ENCODE measurements around the gene DUS1L.

The DUS1L gene

DNA sequence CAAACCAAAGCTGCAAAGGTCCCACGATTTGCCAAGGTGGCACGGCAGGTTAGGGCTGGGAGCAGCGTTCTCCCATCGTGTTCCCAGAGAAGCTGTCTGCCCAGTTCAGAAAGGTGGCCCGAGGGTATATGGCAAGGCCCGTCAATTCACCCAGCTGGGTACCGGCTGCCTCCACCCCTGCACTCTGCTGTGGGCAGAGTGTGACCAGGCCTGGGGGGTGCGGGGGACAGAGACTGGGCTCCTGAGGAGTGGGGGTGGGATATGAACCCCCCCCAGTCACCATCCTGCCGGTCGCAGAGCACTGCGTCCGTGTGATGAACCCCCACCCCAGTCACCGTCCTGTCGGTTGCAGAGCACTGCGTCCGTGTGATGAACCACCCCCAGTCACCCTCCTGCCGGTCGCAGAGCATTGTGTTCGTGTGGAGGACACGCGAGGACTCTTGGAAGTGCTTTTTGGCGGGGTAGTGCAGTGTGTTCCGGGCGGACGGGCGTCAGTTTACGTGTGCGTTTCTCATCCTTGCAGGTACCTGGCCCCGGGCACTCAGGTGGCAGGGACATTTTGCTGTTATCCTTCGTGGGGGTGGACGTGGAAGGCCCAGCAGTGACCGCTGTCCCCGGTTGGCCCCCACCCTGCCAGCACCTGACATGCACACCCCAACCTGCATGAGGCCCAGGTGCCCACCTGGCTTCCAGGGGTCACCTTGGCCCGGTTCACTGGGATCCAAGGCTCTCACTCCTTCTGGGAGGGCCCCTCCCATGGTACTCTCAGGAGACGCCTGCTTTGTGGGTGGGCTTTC lies 35.1 kb upstream of the DUS1L start:
- DNase-seq (ENCODE audit: low spot score): no peak

DNA sequence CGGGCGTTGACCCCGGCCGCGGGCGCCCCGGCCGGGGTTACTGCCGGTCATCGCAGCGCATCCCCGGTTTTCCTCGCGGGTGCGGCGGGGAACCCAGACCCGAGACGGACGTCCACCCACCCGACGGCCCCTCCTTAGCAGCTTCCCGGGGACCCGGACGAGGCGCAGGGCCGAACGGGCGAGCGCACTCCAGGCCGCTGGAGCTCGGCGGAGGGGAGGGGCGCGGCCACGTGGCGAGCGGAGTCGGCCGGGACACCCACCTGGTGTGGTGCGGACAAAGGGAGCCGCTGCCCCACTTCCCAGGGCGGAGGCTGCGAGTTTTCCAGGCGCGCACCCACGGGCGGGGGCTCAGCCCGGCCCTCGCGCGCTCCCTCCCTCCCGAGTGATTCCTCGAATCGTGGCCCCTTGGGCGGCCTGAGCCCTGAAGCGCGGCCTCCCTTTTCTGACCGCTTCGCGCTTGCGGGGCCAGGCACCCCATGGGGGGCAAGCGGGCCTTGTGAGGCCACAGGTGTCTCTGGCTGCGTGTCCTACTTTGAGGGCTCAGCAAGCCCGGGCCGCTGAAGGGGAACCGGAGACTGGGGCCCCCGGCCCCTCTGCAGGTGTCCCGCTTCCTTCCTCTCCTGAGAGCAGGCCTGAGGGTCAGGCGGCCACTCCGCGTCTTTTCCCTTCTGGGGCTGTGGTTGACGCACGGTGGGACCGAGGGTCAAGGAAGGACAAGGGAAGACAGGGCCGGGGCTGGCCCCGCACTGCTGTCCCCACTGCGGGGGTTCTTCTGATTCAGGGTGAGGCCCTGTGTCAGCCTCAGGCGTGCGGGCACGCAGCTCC lies 33.5 kb upstream of the DUS1L start:
- no peak for DNase-seq (ENCODE audit: low spot score)

- DNase-seq (ENCODE audit: low spot score): peak; percentile 100
Measured at GRCh38 chr17:82098169-82098938, 32.8 kb upstream of the DUS1L start, which contains the start of gene FASN. Gene FASN (minus strand): TSS chr17:82098236. CDS start chr17:82096445, 1,791 bp downstream.

DNA sequence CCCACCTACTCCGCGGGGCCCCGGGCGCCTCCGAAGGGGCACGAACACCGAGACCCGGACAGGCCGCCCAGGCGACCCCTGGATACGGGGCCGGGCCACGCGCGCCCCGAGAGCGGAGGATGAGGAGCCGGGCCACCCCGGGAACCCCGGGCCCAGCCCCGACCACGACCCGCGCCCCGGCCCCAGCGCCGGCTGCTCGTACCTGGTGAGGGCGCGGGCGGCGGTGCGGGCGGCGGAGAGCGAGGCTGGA lies 32.2 kb upstream of the DUS1L start:
- DNase-seq (ENCODE audit: low spot score): no peak

- peak; percentile 56 for DNase-seq (ENCODE audit: low spot score)
Measured at GRCh38 chr17:82097184-82097918, 31.7 kb upstream of the DUS1L start.

DNA sequence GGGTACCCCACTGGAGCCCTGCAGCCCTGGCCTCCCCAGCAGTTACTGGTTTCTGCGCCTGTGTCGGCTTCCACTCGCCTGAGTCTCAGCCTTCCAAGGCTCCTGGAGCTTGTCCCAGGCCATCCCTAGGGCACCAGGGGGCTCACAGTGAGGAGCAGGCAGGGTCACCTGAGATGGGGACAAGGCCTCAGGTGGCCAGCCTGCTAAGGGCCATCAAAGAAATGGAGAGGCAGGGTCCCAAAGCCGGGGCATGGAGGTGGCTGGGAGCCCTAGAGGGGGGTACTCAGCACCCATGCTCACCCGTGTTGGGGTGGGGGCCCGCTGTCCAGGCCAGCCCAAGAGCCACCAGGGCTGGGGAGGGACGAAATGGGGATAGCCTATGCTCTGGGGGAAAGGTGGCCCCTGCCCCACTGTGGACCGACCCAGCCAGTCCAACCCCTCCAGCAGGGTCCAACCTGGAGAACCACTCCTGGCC lies 31.1 kb upstream of the DUS1L start:
- DNase-seq (ENCODE audit: low spot score): no peak

- DNase-seq (ENCODE audit: low spot score): no peak
Measured at GRCh38 chr17:82095777-82096708, 30.4 kb upstream of the DUS1L start.

- no peak for DNase-seq (ENCODE audit: low spot score)
Measured at GRCh38 chr17:82094931-82095776, 29.6 kb upstream of the DUS1L start.

GRCh38 chr17:82092995-82093751 lies 27.6 kb upstream of the DUS1L start:
- DNase-seq (ENCODE audit: low spot score): no peak

GRCh38 chr17:82092628-82092994 lies 27.0 kb upstream of the DUS1L start:
- DNase-seq (ENCODE audit: low spot score): no peak

- no peak for DNase-seq (ENCODE audit: low spot score)
Measured at GRCh38 chr17:82092094-82092586, 26.5 kb upstream of the DUS1L start.

DNA sequence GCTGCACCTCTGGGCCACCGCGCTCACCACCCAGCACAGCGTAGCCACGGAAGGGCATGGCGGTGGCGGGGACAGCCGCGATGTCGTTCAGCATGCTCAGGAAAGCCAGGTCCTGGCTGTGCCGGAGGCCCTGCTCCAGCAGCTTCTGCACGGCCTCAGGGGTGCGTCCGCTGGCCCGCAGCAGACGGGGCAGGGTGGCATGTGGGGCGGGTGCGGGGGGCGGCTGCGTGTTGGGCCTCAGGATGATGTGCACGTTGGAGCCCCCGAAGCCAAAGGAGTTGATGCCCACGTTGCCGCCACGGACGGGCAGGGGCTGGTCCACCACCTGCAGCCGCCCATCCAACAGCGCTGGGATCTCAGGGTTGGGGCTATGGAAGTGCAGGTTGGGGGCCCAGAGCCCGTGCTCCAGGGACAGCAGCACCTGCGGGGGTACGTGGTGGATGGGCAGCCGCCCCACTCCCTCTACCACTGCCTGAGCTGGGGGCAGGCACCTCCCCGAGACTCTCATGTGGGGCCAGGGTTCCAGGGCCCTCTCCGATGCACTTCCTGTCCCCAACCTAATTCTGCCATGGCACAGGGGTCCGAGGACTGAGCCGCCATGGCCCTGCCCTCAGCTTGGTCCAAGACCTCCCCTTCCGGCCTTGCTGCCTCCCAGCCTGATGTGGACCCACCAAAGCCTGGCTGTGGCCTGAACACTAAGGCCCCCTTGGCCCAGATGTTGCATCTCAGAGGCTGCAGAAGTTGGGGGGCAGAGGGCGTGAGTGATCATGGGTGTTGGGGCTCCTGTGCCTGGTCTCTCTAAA lies 25.9 kb upstream of the DUS1L start:
- no peak for DNase-seq (ENCODE audit: low spot score)

GRCh38 chr17:82090549-82091263 lies 25.1 kb upstream of the DUS1L start:
- DNase-seq (ENCODE audit: low spot score): no peak

GRCh38 chr17:82089723-82090548 lies 24.3 kb upstream of the DUS1L start:
- DNase-seq (ENCODE audit: low spot score): no peak

DNA sequence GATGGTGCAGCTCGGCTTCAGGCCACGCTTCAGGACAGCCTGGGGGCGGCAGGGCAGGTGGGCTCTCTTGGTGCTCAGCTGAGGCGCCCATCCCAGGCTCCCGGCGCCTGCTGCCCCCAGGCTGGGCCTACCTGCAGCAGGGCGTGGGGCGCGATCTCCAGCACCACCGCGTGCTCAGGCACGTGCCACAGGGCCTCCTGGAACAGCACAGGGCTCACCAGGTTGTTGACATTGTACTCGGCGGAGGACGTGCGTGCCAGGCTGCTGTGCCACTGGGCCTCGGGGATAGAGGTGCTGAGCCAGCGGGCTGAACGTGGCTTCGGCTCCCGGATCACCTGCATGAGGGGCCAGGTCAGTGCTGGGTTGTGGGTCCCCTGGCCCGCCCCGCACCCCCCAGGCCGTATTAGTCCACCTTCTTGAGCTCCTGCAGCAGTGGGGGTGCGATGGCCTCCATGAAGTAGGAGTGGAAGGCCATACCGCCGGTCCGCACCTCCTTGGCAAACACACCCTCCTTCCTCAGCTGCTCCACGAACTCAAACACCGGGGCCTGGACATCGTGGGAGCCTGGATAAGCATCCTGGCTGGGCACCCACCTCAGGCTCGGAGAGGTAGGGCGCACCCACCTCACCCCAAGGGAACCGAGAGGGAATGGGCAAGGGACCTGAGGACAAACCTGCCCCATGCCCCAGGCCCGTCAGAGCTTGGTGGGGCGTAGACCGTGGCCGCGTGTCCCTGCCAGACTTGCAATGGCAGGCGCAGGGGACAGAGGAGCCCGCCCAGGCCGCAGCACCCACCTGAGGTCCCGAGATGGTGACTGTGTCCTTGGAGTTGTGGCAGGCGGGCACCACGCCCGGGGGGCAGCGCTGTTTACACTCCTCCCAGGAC lies 23.5 kb upstream of the DUS1L start:
- DNase-seq (ENCODE audit: low spot score): no peak
